Fibroblast of lung (primary cell): Measurements from ENCODE around the gene GABBR2. TPM values are rescaled to one million over a fixed set of nuclear protein-coding genes. Genes with fewer than 3 reads are reported as not detected.

Experiments
- DNase-seq, 2 donors: peaks; one replicate each; pipeline versions ENCODE4 v3.0.0 to v3.0.0-alpha.2; 2010; ENCODE audit warnings: low read depth in 2 of 2
- H2AFZ ChIP-seq: 2 replicates; pipeline ENCODE4 v1.5.1; 2012; ENCODE audit warnings: low read length, control low read depth, inconsistent platforms
- H3K27ac ChIP-seq: 2 replicates; pipeline ENCODE4 v1.5.1; 2011; ENCODE audit warnings: low read length, control low read depth; ENCODE audit not compliant: insufficient read depth
- H3K27me3 ChIP-seq: 2 replicates; pipeline ENCODE4 v1.5.1; 2011; ENCODE audit warnings: mild to moderate bottlenecking, low read length; ENCODE audit not compliant: control insufficient read depth, insufficient read depth
- H3K36me3 ChIP-seq: 2 replicates; pipeline ENCODE4 v1.5.1; 2011; ENCODE audit warnings: low read length; ENCODE audit not compliant: control insufficient read depth, insufficient read depth
- H3K4me1 ChIP-seq: 2 replicates; pipeline ENCODE4 v1.5.1; 2011; ENCODE audit warnings: low read length; ENCODE audit not compliant: control insufficient read depth, insufficient read depth; ENCODE audit errors: extremely low read depth
- H3K4me2 ChIP-seq: 2 replicates; pipeline ENCODE4 v1.5.1; 2011; ENCODE audit warnings: low read length, control low read depth; ENCODE audit not compliant: insufficient read depth; ENCODE audit errors: extremely low read depth
- H3K4me3 ChIP-seq, 4 experiments: fragments of 200-600 bp in 1 of 4; sonication (generic) in 1 of 4; replicated peaks in 1 of 4; 2 replicates each; pipeline ENCODE4 v1.5.1; 2011 to 2016; ENCODE audit warnings: low read length in 4 of 4, low read depth in 3 of 4, mild to moderate bottlenecking in 3 of 4, control low read depth in 2 of 4, inconsistent platforms in 1 of 4, mixed read lengths in 1 of 4; ENCODE audit not compliant: insufficient read depth in 1 of 4; ENCODE audit errors: control extremely low read depth in 1 of 4
- H3K79me2 ChIP-seq: 2 replicates; pipeline ENCODE4 v1.5.1; 2012; ENCODE audit warnings: mild to moderate bottlenecking, low read length, inconsistent platforms; ENCODE audit not compliant: control insufficient read depth, insufficient read depth
- H3K9ac ChIP-seq: 2 replicates; pipeline ENCODE4 v1.5.1; 2011; ENCODE audit warnings: mild to moderate bottlenecking, low read length, control low read depth; ENCODE audit not compliant: insufficient read depth
- H3K9me3 ChIP-seq: 2 replicates; pipeline ENCODE4 v1.5.1; 2012; ENCODE audit warnings: low read depth, low read length; ENCODE audit not compliant: control insufficient read depth, insufficient read depth
- H4K20me1 ChIP-seq: 2 replicates; pipeline ENCODE4 v1.5.1; 2011; ENCODE audit warnings: low read length; ENCODE audit not compliant: control insufficient read depth, insufficient read depth; ENCODE audit errors: extremely low read depth
- CTCF ChIP-seq, 2 donors: IDR thresholded peaks in 1 of 2; conservative IDR thresholded peaks in 1 of 2; 1 replicate in 1 of 2; 2 replicates in 1 of 2; pipeline ENCODE4 v1.5.1; 2011 to 2012; ENCODE audit warnings: low read length in 2 of 2, control low read depth in 1 of 2, inconsistent platforms in 1 of 2, low read depth in 1 of 2, mild to moderate bottlenecking in 1 of 2
- EZH2 ChIP-seq: IDR thresholded peaks from 2 replicates; pipeline ENCODE4 v1.5.1; 2012; ENCODE audit warnings: low read length, control low read depth, mild to moderate bottlenecking; ENCODE audit errors: missing control alignments
- polyA plus RNA-seq, 2 donors: library from polyadenylated mRNA; depleted of rRNA in 1 of 2; stranded (reverse) in 1 of 2; unstranded in 1 of 2; fragments of >200 nt; gene quantifications; 2 replicates each; pipeline ENCODE4 v1.2.1, GENCODE V29; 2011 to 2012; ENCODE audit warnings: missing spikeins in 1 of 2
- total RNA-seq: library from RNA; depleted of rRNA; stranded (reverse); fragments of >200 nt; gene quantifications from 2 replicates; pipeline ENCODE4 v1.2.1, GENCODE V29; 2014

GABBR2 gene
- total and polyA plus RNA-seq, 2 donors (not counting 1 experiment from before 2014, with no cell fraction given) = 0.32 to 0.33 TPM

GRCh38 chr9:98402019-98402840 is 306.5 kb downstream of the GABBR2 start:
- no peaks in the 10 kb centered on the region for H4K20me1 ChIP-seq
- no peak overlapping the region for H3K27ac ChIP-seq
- no peak overlapping the region for H3K4me3 ChIP-seq
- H3K9me3 ChIP-seq = no peaks in the 10 kb centered on the region
- TF ChIP-seq CTCF (conservative IDR thresholded peaks at IDR 0.05 in 1 of 2, IDR thresholded peaks at IDR 0.05 in 1 of 2; ENCODE audit: low read depth in 1 of 2, low read length in 2 of 2) (no peak), EZH2 (no peak)
- no peak for DNase-seq
- no peaks in the 10 kb centered on the region for H3K36me3 ChIP-seq
- H2AFZ ChIP-seq = no peak overlapping the region
- H3K9ac ChIP-seq = no peak overlapping the region
- no peak overlapping the region for H3K4me2 ChIP-seq
- H3K79me2 ChIP-seq = no peaks in the 10 kb centered on the region
- H3K27me3 ChIP-seq = no peaks in the 10 kb centered on the region
- H3K4me1 ChIP-seq = no peaks in the 10 kb centered on the region

- Histone ChIP-seq H4K20me1 (no peaks in the 10 kb centered on the region), H3K36me3 (no peaks in the 10 kb centered on the region), H3K4me1 (no peaks in the 10 kb centered on the region), H3K79me2 (no peaks in the 10 kb centered on the region), H3K9ac (no peak overlapping the region), H3K27me3 (peaks cover 3% of the 10 kb centered on the region), H3K9me3 (no peaks in the 10 kb centered on the region), H2AFZ (no peak overlapping the region), H3K4me2 (no peak overlapping the region), H3K4me3 (no peak overlapping the region), H3K27ac (no peak overlapping the region)
- peak in 1 of 2 donors; percentile 27 for DNase-seq
- TF ChIP-seq CTCF (conservative IDR thresholded peaks at IDR 0.05 in 1 of 2, IDR thresholded peaks at IDR 0.05 in 1 of 2; ENCODE audit: low read depth in 1 of 2, low read length in 2 of 2) (no peak), EZH2 (no peak)
Measured at GRCh38 chr9:98401140-98402018, 307.4 kb downstream of the GABBR2 start.
